Duodenal mucosa (tissue), 2 donors: ENCODE measurements around the gene CAMTA1.

Experiments used
- H3K27ac ChIP-seq: one replicate; pipeline ENCODE4 v1.7.0; 2013; ENCODE audit warnings: low read depth, low read length
- H3K27me3 ChIP-seq, 2 donors: one replicate each; pipeline ENCODE4 v1.7.0; 2013; ENCODE audit warnings: low read length in 2 of 2, control low read depth in 1 of 2; ENCODE audit not compliant: insufficient read depth in 2 of 2, control insufficient read depth in 1 of 2
- H3K36me3 ChIP-seq, 2 donors: one replicate each; pipeline ENCODE4 v1.7.0; 2013; ENCODE audit warnings: low read length in 2 of 2, control low read depth in 1 of 2; ENCODE audit not compliant: insufficient read depth in 2 of 2, control insufficient read depth in 1 of 2
- H3K4me1 ChIP-seq, 2 donors: one replicate each; pipeline ENCODE4 v1.7.0; 2013; ENCODE audit warnings: low read length in 2 of 2, control low read depth in 1 of 2; ENCODE audit not compliant: insufficient read depth in 2 of 2, control insufficient read depth in 1 of 2
- H3K4me3 ChIP-seq, 2 donors: one replicate each; pipeline ENCODE4 v1.7.0; 2013; ENCODE audit warnings: low read length in 2 of 2, low read depth in 1 of 2
- H3K9ac ChIP-seq, 2 donors: one replicate each; pipeline ENCODE4 v1.7.0; 2013; ENCODE audit warnings: low read length in 2 of 2, low read depth in 1 of 2
- H3K9me3 ChIP-seq, 2 donors: one replicate each; pipeline ENCODE4 v1.7.0; 2013; ENCODE audit warnings: low read length in 2 of 2, control low read depth in 1 of 2; ENCODE audit not compliant: control insufficient read depth in 1 of 2

The CAMTA1 gene

GRCh38 chr1:6935361-6935883 is 150.2 kb downstream of the CAMTA1 start:
- no peak overlapping the region for H3K9ac ChIP-seq
- H3K4me3 ChIP-seq: no peak overlapping the region
- H3K9me3 ChIP-seq: no peaks in the 10 kb centered on the region
- H3K27ac ChIP-seq: no peak overlapping the region
- peaks cover 14 to 16% of the 10 kb centered on the region in 2 donors for H3K27me3 ChIP-seq
- H3K4me1 ChIP-seq: no peaks in the 10 kb centered on the region
- no peaks in the 10 kb centered on the region for H3K36me3 ChIP-seq

DNA sequence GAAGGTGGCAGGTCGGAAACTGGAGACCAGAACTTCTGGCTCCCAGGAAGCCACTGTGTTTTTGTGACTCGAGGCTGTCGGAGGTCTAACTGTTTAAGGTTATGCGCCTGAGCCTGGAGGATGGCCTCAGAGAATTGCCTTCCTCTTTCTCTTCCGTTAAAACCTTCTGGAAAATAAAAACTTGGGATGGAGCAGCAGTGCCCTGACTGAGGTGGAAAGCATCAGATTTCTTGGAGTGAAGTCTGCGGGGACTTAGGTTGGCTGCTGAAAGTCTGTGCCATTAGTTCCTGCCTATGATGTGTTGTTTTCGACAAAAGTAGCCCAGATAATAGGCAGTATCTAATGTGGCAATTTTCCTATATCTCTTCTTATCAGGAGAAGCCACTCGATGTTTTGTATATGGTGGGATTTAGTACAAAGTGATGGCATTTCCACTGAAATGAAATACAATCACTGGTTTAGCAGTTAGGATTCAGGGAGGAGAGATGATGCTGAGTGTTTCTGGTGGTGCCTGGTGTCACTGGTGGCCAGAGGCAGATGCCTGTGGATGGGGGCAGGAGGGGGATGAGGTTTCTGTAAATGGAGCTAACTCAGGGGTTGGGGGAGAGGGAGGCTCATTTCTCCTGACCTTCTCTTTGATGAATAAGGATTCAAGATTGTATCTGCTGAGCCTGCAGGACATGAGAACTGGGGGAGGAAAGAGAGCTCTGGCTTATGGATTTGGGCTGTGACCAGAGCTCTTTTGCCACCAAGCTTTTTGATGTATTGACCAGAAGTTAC is 150.8 kb downstream of the CAMTA1 start:
- H3K4me1 ChIP-seq: no peaks in the 10 kb centered on the region
- peaks cover 14 to 16% of the 10 kb centered on the region in 2 donors for H3K27me3 ChIP-seq
- H3K4me3 ChIP-seq: no peak overlapping the region
- H3K36me3 ChIP-seq: no peaks in the 10 kb centered on the region
- H3K9me3 ChIP-seq: no peaks in the 10 kb centered on the region
- no peak overlapping the region for H3K9ac ChIP-seq
- no peak overlapping the region for H3K27ac ChIP-seq

GRCh38 chr1:6937048-6937447 is 151.8 kb downstream of the CAMTA1 start:
- H3K4me3 ChIP-seq: no peak overlapping the region
- no peaks in the 10 kb centered on the region for H3K4me1 ChIP-seq
- no peak overlapping the region for H3K9ac ChIP-seq
- no peaks in the 10 kb centered on the region for H3K9me3 ChIP-seq
- H3K27me3 ChIP-seq: peaks cover 11 to 16% of the 10 kb centered on the region in 2 donors
- H3K27ac ChIP-seq: no peak overlapping the region
- no peaks in the 10 kb centered on the region for H3K36me3 ChIP-seq

- H3K4me3 ChIP-seq: no peak overlapping the region
- H3K27me3 ChIP-seq: peaks cover under 1 to 12% of the 10 kb centered on the region in 2 donors
- no peak overlapping the region for H3K27ac ChIP-seq
- H3K36me3 ChIP-seq: no peaks in the 10 kb centered on the region
- no peaks in the 10 kb centered on the region for H3K4me1 ChIP-seq
- no peak overlapping the region for H3K9ac ChIP-seq
- H3K9me3 ChIP-seq: no peaks in the 10 kb centered on the region
These were observed 154.1 kb downstream of the CAMTA1 start for GRCh38 chr1:6939363-6939762.

- Histone ChIP-seq H3K36me3 (no peaks in the 10 kb centered on the region), H3K9ac (no peak overlapping the region), H3K4me3 (no peak overlapping the region), H3K9me3 (no peaks in the 10 kb centered on the region), H3K4me1 (no peaks in the 10 kb centered on the region), H3K27ac (no peak overlapping the region), H3K27me3 (no peaks in the 10 kb centered on the region)
These were observed 156.5 kb downstream of the CAMTA1 start for GRCh38 chr1:6941786-6942185.

DNA sequence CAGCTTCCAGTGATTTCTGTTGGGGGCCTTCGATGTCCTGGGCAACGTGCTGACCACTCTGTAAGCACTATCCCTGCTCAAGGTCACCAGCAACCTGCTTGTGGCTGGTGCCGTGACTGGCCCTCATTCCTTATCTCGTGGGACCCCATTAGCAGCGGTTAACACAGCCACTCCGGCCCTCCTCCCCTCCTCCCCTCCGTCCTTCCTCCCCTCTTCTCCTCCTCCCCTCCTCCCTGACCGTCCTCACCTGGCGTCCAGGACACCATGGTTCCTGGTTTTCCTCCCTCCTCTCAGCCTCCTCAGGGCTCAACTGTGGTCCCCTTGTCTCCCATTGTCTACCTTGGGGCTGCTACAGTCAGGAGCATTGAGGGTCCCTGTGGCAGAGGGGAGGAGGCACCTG is 157.7 kb downstream of the CAMTA1 start:
- H3K9ac ChIP-seq: no peak overlapping the region
- H3K4me1 ChIP-seq: no peaks in the 10 kb centered on the region
- no peaks in the 10 kb centered on the region for H3K27me3 ChIP-seq
- H3K27ac ChIP-seq: no peak overlapping the region
- no peaks in the 10 kb centered on the region for H3K9me3 ChIP-seq
- H3K4me3 ChIP-seq: no peak overlapping the region
- H3K36me3 ChIP-seq: no peaks in the 10 kb centered on the region

DNA sequence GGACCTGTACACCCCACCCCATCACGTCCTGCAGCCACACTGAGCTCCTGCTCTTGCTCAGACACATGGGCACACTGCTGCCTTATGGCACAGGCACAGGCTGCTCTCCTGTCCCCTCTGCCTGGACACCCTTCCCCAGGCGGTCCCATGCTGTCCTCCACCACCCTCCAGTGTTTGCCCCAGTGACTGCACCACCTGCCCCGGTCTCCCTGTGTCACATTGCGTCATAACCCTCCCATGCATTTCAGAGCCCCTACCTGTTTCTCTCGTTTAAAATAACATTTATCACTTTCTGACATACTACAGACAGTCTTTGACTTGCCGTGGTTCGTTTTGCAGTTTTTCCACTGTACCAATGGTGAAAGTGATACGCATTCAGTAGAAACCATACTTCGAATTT is 159.2 kb downstream of the CAMTA1 start:
- no peak overlapping the region for H3K4me3 ChIP-seq
- H3K36me3 ChIP-seq: no peaks in the 10 kb centered on the region
- H3K27ac ChIP-seq: no peak overlapping the region
- H3K4me1 ChIP-seq: no peaks in the 10 kb centered on the region
- no peaks in the 10 kb centered on the region for H3K9me3 ChIP-seq
- no peaks in the 10 kb centered on the region for H3K27me3 ChIP-seq
- H3K9ac ChIP-seq: no peak overlapping the region

- Histone ChIP-seq H3K9me3 (no peaks in the 10 kb centered on the region), H3K27me3 (no peaks in the 10 kb centered on the region), H3K4me3 (no peak overlapping the region), H3K27ac (no peak overlapping the region), H3K36me3 (no peaks in the 10 kb centered on the region), H3K4me1 (no peaks in the 10 kb centered on the region), H3K9ac (no peak overlapping the region)
These were observed 162.7 kb downstream of the CAMTA1 start for GRCh38 chr1:6947952-6948351.

DNA sequence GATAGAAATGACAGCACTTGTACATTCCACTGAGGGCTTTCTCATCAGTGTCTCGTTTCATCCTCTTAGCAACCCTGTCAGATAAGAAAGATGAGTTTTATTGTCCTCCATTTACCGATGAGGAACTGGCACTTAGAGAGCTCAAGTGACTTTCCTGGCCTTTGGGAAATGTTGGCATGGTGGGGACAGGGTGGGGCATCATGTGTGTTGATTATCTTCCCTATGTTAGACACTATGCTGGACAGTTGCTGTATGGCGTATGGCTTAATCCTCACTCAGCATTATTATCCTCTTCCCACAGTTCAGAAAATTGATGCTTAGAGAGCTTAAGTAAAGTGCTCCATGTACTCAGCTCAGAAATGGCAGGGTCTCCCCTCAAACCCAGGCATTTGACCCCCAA is 163.2 kb downstream of the CAMTA1 start:
- H3K4me1 ChIP-seq: no peaks in the 10 kb centered on the region
- no peak overlapping the region for H3K9ac ChIP-seq
- no peaks in the 10 kb centered on the region for H3K27me3 ChIP-seq
- H3K27ac ChIP-seq: no peak overlapping the region
- H3K4me3 ChIP-seq: no peak overlapping the region
- H3K9me3 ChIP-seq: no peaks in the 10 kb centered on the region
- no peaks in the 10 kb centered on the region for H3K36me3 ChIP-seq

DNA sequence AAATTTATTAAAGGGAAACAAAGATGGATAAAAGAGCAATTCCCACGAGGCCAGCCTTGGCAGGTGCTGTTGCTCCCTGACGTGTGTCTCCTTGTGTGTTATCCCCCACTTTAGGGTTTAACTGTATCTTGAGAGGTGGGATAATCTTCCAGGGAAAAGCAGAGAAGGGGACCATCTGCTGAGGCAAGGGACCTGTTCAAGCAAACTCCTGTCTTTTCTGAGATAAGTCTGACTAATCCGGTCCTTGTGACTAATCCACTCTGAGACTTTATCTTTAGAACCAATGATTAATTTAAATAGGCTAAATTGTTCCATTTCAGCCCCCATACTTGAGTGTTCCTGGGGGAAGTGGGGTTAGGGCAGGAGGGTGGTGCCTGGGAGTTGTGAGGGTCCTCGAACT is 163.6 kb downstream of the CAMTA1 start:
- Histone ChIP-seq H3K4me1 (no peaks in the 10 kb centered on the region), H3K27ac (no peak overlapping the region), H3K27me3 (no peaks in the 10 kb centered on the region), H3K4me3 (no peak overlapping the region), H3K36me3 (no peaks in the 10 kb centered on the region), H3K9me3 (no peaks in the 10 kb centered on the region), H3K9ac (no peak overlapping the region)
